ENCODE data around the gene ZC3HAV1.

DNA sequence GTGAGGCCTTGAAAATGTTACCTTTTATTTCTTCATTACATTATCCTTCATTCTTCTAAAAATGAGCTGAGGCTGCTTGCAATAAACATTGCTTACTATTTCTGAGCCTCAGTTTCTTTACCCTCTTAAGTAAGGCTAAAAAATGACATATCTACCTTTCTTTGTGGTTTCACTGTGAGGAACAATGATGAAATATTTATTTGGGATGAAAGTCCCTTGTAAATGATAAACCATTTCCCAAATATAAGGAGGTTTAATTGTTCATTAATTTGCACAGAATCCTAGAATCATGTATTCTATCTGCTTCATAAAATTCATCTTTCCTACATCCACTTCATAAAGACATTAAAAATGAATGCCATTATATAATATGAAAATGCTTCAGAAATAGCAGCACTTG is 27.9 kb downstream of the ZC3HAV1 start:
- no peak for TF ChIP-seq POLR2A (IDR thresholded peaks at IDR 0.05)
- no peak for TF ChIP-seq CTCF (IDR thresholded peaks at IDR 0.05)

Measured in adrenal gland (tissue), 5 donors.